Esophagus squamous epithelium (tissue), 4 donors: Measurements from ENCODE around the gene ACKR1.

Source experiments
- CTCF ChIP-seq, 6 experiments: fragments of 450-650 bp in 4 of 6; fragments of 200-600 bp in 2 of 6; sonication (generic) in 2 of 6; IDR thresholded peaks; one replicate each; pipeline ENCODE4 v1.5.1; 2016 to 2019; ENCODE audit warnings: antibody characterized with exemption in 6 of 6, mild to moderate bottlenecking in 4 of 6, moderate library complexity in 4 of 6
- POLR2A ChIP-seq, 4 donors: fragments of 450-650 bp; IDR thresholded peaks; one replicate each; pipeline ENCODE4 v1.6.1; 2017; ENCODE audit warnings: antibody characterized with exemption in 4 of 4, mild to moderate bottlenecking in 4 of 4, moderate library complexity in 3 of 4

GRCh38 chr1:159229896-159230295 is 25.2 kb downstream of the ACKR1 start:
- no peak for TF ChIP-seq CTCF (IDR thresholded peaks at IDR 0.05)
- no peak for TF ChIP-seq POLR2A (IDR thresholded peaks at IDR 0.05)
